MM.1S (cell line): ENCODE data around the gene XXYLT1.

Experiments
- CTCF ChIP-seq: fragments of 300-600 bp; sonication (generic); IDR thresholded peaks from 2 replicates; pipeline ENCODE4 v1.5.1; 2016; ENCODE audit warnings: antibody characterized with exemption, low read length, mixed read lengths
- EZH2 ChIP-seq: fragments of 300-600 bp; sonication (generic); optimal IDR thresholded peaks from 2 replicates; pipeline ENCODE3; 2017; ENCODE audit warnings: low read depth, mild to moderate bottlenecking, antibody characterized with exemption, low read length, mixed read lengths

GRCh38 chr3:195187609-195188425, 83.1 kb downstream of the XXYLT1 start:
- TF ChIP-seq CTCF: no peak
- no peak for TF ChIP-seq EZH2
